22Rv1 (cell line): Measurements from ENCODE around the gene YBX3.
A peak's percentile ranks its signal among the peaks of the same experiment; 100 is the strongest.

ENCODE experiments used
- ZFX ChIP-seq: fragments of 450-650 bp; IDR thresholded peaks from 2 replicates; pipeline ENCODE4 v1.6.1; 2017; ENCODE audit warnings: antibody characterized with exemption, borderline replicate concordance
- TF ChIP-seq, protein P1 (sequence below): fragments of 450-650 bp; IDR thresholded peaks from 2 replicates; pipeline ENCODE4 v1.5.1; 2017; ENCODE audit warnings: mild to moderate bottlenecking

DNA sequence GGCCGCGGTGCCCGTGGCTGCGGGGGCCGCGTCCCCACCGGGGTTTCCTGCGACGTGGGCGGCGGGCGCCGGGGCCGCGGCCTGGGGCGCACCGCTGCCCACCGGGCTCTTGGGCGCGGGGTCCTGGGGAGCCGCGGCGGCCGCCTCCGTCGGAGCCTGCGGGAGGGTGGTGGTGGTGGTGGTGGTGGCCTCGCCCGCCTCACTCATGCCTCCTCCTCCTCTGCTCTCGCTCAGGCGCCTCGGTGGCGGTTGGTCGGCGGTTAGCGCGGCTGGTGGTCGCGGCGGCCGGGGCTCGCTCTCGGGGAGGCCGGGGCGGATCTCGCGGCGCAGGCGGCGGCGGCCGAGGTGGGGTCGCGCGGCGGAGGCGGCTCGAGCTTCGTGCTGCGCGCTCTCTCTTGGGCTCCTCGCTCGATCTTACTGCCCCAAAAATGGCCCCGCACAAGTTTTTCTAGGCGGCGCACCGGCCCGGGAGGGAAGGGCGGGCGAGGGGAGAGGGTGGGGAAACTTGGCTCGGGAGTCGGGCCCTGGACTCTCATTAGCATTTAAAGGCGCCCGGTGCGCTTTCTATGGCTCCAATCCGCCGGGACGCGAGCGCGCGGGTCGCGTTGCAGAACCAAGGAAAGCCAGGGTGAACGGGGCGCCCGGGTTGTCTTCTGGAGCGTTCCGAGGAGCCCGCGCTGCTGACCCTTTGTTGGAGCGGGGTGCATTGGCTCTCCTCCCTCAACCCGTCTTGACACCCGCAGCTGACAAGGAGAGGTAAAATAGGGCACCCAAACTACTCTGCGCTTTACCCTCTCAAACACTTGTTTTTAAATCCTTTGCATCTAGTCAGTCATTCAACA lies at the start of gene YBX3:
- TF ChIP-seq, protein P1, sequence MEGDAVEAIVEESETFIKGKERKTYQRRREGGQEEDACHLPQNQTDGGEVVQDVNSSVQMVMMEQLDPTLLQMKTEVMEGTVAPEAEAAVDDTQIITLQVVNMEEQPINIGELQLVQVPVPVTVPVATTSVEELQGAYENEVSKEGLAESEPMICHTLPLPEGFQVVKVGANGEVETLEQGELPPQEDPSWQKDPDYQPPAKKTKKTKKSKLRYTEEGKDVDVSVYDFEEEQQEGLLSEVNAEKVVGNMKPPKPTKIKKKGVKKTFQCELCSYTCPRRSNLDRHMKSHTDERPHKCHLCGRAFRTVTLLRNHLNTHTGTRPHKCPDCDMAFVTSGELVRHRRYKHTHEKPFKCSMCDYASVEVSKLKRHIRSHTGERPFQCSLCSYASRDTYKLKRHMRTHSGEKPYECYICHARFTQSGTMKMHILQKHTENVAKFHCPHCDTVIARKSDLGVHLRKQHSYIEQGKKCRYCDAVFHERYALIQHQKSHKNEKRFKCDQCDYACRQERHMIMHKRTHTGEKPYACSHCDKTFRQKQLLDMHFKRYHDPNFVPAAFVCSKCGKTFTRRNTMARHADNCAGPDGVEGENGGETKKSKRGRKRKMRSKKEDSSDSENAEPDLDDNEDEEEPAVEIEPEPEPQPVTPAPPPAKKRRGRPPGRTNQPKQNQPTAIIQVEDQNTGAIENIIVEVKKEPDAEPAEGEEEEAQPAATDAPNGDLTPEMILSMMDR: 0 out of 2 replicates have a peak, but pooled peaks have one; percentile 3
- no peak for TF ChIP-seq ZFX
